H1 (cell line): ENCODE measurements around the gene RSPH6A. TPM values are rescaled to one million over a fixed set of nuclear protein-coding genes. Genes with fewer than 3 reads are reported as not detected.

Experiments used
- CTCF ChIA-PET: fragments of 300-600 bp; sonication (Branson Sonifier 250); formaldehyde crosslinking; loops from one replicate; lab custom pipeline; 2021; ENCODE audit not compliant: partially characterized antibody; lab: Charles Lee
- POLR2A ChIA-PET: fragments of 300-600 bp; sonication (Branson Sonifier 250); formaldehyde crosslinking; loops from one replicate; lab custom pipeline; 2021; ENCODE audit warnings: inconsistent platforms; ENCODE audit not compliant: partially characterized antibody; lab: Charles Lee
- DNase-seq, 2 experiments: peaks; one replicate each; pipeline versions ENCODE4 v3.0.0 to v3.0.0-alpha.2; 2010 to 2022; ENCODE audit warnings: low spot score in 2 of 2, low read depth in 1 of 2, mixed read lengths in 1 of 2
- FAIRE-seq: peaks from 2 replicates; lab custom pipeline; 2011; peaks lifted over from hg19 to GRCh38; lab: Jason Lieb, UNC
- H2AFZ ChIP-seq: 2 replicates; pipeline ENCODE4 v1.8.1; 2012; ENCODE audit warnings: low read length, inconsistent platforms
- H2AK5ac ChIP-seq: 2 replicates; pipeline ENCODE4 v1.6.1; 2013; ENCODE audit warnings: low read depth, low read length
- H2BK120ac ChIP-seq: replicated peaks from 2 replicates; pipeline ENCODE3; 2013; ENCODE audit warnings: low read depth, low read length, inconsistent platforms
- H2BK12ac ChIP-seq: 2 replicates; pipeline ENCODE4 v1.6.1; 2013; ENCODE audit warnings: low read depth, low read length
- H2BK15ac ChIP-seq: 2 replicates; pipeline ENCODE4 v1.6.1; 2013; ENCODE audit warnings: low read length
- H2BK20ac ChIP-seq: 2 replicates; pipeline ENCODE4 v1.6.1; 2013; ENCODE audit warnings: low read length
- H2BK5ac ChIP-seq: 2 replicates; pipeline ENCODE4 v1.6.1; 2013; ENCODE audit warnings: low read depth, low read length
- H3K14ac ChIP-seq: 2 replicates; pipeline ENCODE4 v1.6.1; 2013; ENCODE audit warnings: inconsistent platforms; ENCODE audit not compliant: insufficient read length
- H3K18ac ChIP-seq: 2 replicates; pipeline ENCODE4 v1.6.1; 2013; ENCODE audit warnings: low read length; ENCODE audit errors: extremely low read depth
- H3K23ac ChIP-seq: 2 replicates; pipeline ENCODE4 v1.6.1; 2013; ENCODE audit warnings: inconsistent platforms; ENCODE audit not compliant: insufficient read length
- H3K23me2 ChIP-seq: 2 replicates; pipeline ENCODE4 v1.6.1; 2013; ENCODE audit warnings: low read depth, low read length
- H3K27ac ChIP-seq: 2 replicates; pipeline ENCODE4 v1.6.1; 2011; ENCODE audit warnings: low read depth, low read length, inconsistent platforms
- H3K27me3 ChIP-seq, 4 experiments: replicated peaks in 1 of 4; 1 replicate in 1 of 4; 2 replicates in 3 of 4; pipeline versions ENCODE4 v1.6.1 to v1.8.1; 2011 to 2013; ENCODE audit warnings: low read length in 3 of 4, mild to moderate bottlenecking in 3 of 4, inconsistent platforms in 2 of 4, mixed read lengths in 2 of 4, moderate library complexity in 1 of 4; ENCODE audit not compliant: control insufficient read depth in 3 of 4, insufficient read depth in 3 of 4; ENCODE audit errors: extremely low read depth in 1 of 4
- H3K36me3 ChIP-seq, 4 experiments: 2 replicates each; pipeline versions ENCODE4 v1.6.1 to v1.8.1; 2011 to 2013; ENCODE audit warnings: mild to moderate bottlenecking in 4 of 4, low read length in 3 of 4, moderate library complexity in 2 of 4, control low read depth in 1 of 4, inconsistent platforms in 1 of 4; ENCODE audit not compliant: insufficient read depth in 4 of 4, control insufficient read depth in 2 of 4
- H3K4ac ChIP-seq: replicated peaks from 2 replicates; pipeline ENCODE3; 2013; ENCODE audit warnings: low read length, low read depth, mixed read lengths, inconsistent platforms; ENCODE audit not compliant: insufficient read length
- H3K4me1 ChIP-seq, 4 experiments: replicated peaks in 1 of 4; 1 replicate in 1 of 4; 2 replicates in 3 of 4; pipeline versions ENCODE4 v1.6.1 to v1.8.1; 2011 to 2013; ENCODE audit warnings: low read length in 3 of 4, inconsistent platforms in 2 of 4, mixed read lengths in 1 of 4; ENCODE audit not compliant: insufficient read depth in 4 of 4, control insufficient read depth in 3 of 4
- H3K4me2 ChIP-seq, 2 experiments: 2 replicates each; pipeline versions ENCODE4 v1.6.1 to v1.8.1; 2011 to 2013; ENCODE audit warnings: low read depth in 2 of 2, low read length in 2 of 2, control low read depth in 1 of 2, inconsistent platforms in 1 of 2, mild to moderate bottlenecking in 1 of 2; ENCODE audit not compliant: insufficient read depth in 1 of 2
- H3K4me3 ChIP-seq, 4 experiments: fragments of 200-600, 300-600 bp in 1 of 4; sonication (generic), shearing (Covaris generic), sonication (Bioruptor Twin) in 1 of 4; 2 replicates each; pipeline versions ENCODE4 v1.5.1 to v1.8.1; 2011 to 2016; ENCODE audit warnings: low read length in 4 of 4, low read depth in 3 of 4, control low read depth in 2 of 4, inconsistent platforms in 2 of 4, mild to moderate bottlenecking in 2 of 4, mixed read lengths in 1 of 4, moderate library complexity in 1 of 4; ENCODE audit not compliant: insufficient read depth in 2 of 4; ENCODE audit errors: extremely low read depth in 1 of 4
- H3K56ac ChIP-seq: replicated peaks from 2 replicates; pipeline ENCODE3; 2013; ENCODE audit warnings: low read depth, mild to moderate bottlenecking, mixed read lengths, low read length, inconsistent platforms; ENCODE audit not compliant: insufficient read length
- H3K79me1 ChIP-seq: 2 replicates; pipeline ENCODE4 v1.6.1; 2013; ENCODE audit warnings: low read depth, low read length, control low read depth
- H3K79me2 ChIP-seq, 2 experiments: 2 replicates each; pipeline versions ENCODE4 v1.6.1 to v1.8.1; 2012 to 2013; ENCODE audit warnings: low read length in 2 of 2, mild to moderate bottlenecking in 2 of 2, inconsistent platforms in 1 of 2; ENCODE audit not compliant: insufficient read depth in 2 of 2, control insufficient read depth in 1 of 2
- H3K9ac ChIP-seq, 4 experiments: replicated peaks in 1 of 4; 1 replicate in 1 of 4; 2 replicates in 3 of 4; pipeline versions ENCODE4 v1.6.1 to v1.8.1; 2011 to 2013; ENCODE audit warnings: low read depth in 3 of 4, low read length in 3 of 4, control low read depth in 2 of 4, mild to moderate bottlenecking in 2 of 4, moderate library complexity in 2 of 4, inconsistent platforms in 1 of 4; ENCODE audit errors: extremely low read depth in 1 of 4
- H3K9me3 ChIP-seq, 2 experiments: 2 replicates each; pipeline versions ENCODE4 v1.6.1 to v1.8.1; 2012 to 2013; ENCODE audit warnings: mild to moderate bottlenecking in 2 of 2, moderate library complexity in 2 of 2, control low read depth in 1 of 2, inconsistent platforms in 1 of 2, low read depth in 1 of 2, low read length in 1 of 2, mixed read lengths in 1 of 2; ENCODE audit not compliant: insufficient read depth in 2 of 2
- H4K20me1 ChIP-seq, 2 experiments: replicated peaks in 1 of 2; 2 replicates each; pipeline versions ENCODE3 to v1.8.1; 2011 to 2013; ENCODE audit warnings: inconsistent platforms in 2 of 2, low read length in 2 of 2, mild to moderate bottlenecking in 1 of 2; ENCODE audit not compliant: insufficient read depth in 2 of 2, control insufficient read depth in 1 of 2
- H4K5ac ChIP-seq: 2 replicates; pipeline ENCODE4 v1.6.1; 2013; ENCODE audit warnings: low read length, low read depth, mixed read lengths, inconsistent platforms; ENCODE audit not compliant: insufficient read length
- H4K8ac ChIP-seq: 2 replicates; pipeline ENCODE4 v1.8.0; 2013; ENCODE audit warnings: mild to moderate bottlenecking, moderate library complexity, low read length, inconsistent platforms; ENCODE audit not compliant: insufficient read depth; ENCODE audit errors: extremely low read depth
- H4K91ac ChIP-seq: replicated peaks from 2 replicates; pipeline ENCODE3; 2013; ENCODE audit warnings: low read length, mixed read lengths, inconsistent platforms; ENCODE audit not compliant: insufficient read length
- POU5F1 ChIP-seq: IDR thresholded peaks from 2 replicates; pipeline ENCODE4 v1.6.1; 2011; ENCODE audit warnings: low read depth, mild to moderate bottlenecking, low read length, moderate library complexity
- RNF2 ChIP-seq: fragments of 200-900, 300-1000 bp; sonication (generic); IDR thresholded peaks from 2 replicates; pipeline ENCODE4 v1.7.1; 2016; ENCODE audit warnings: borderline replicate concordance, low read depth, mild to moderate bottlenecking, antibody characterized with exemption, low read length; ENCODE audit not compliant: poor library complexity, severe bottlenecking; ENCODE audit errors: missing control alignments
- SUZ12 ChIP-seq: fragments of 200-600 bp; sonication (generic); IDR thresholded peaks from 2 replicates; pipeline ENCODE4 v1.6.1; 2012; ENCODE audit warnings: mild to moderate bottlenecking, inconsistent platforms, low read length, moderate library complexity, mixed read lengths
- TCF12 ChIP-seq: IDR thresholded peaks from 2 replicates; pipeline ENCODE4 v1.6.1; 2011; ENCODE audit warnings: low read depth, mild to moderate bottlenecking, low read length
- WGBS, 2 experiments: shearing (Covaris generic) in 1 of 2; methylation state at CpG; one replicate each; pipeline versions ENCODE4 v1.1.6 to v1.1.7; 2013 to 2015; ENCODE audit warnings: low lambda C conversion rate in 2 of 2, mixed read lengths in 2 of 2, inconsistent platforms in 1 of 2, low coverage in 1 of 2, missing lambda C conversion rate in 1 of 2; ENCODE audit not compliant: insufficient replicate concordance in 2 of 2, insufficient coverage in 1 of 2, insufficient read length in 1 of 2; ENCODE audit errors: extremely low coverage in 1 of 2, missing lambda C conversion rate in 1 of 2; 5-methylcytosine and 5-hydroxymethylcytosine counted together
- polyA plus RNA-seq, 7 experiments: library from polyadenylated mRNA; depleted of rRNA in 3 of 7; stranded (reverse) in 5 of 7; unstranded in 2 of 7; fragments of >200 nt in 5 of 7; fragments of 200-250 nt in 2 of 7; gene quantifications; 1 replicate in 5 of 7; 2 replicates in 1 of 7; 4 replicates in 1 of 7; pipeline versions ENCODE4 v1.2.1 to v1.2.3, GENCODE V29; 2011 to 2013; ENCODE audit warnings: missing spikeins in 2 of 7, mixed read lengths in 2 of 7
- total RNA-seq: library from RNA; stranded (reverse); fragmentation: NEBNext Ultra II Directional; extraction: Animal tissue kit (Norgen Biotek cat#: 25700); gene quantifications from 2 replicates; pipeline ENCODE4 v1.2.1, GENCODE V29; 2021

RSPH6A gene
- total and polyA plus RNA-seq, 2 of the 8 experiments (the other 6 are each of a cell fraction or from before 2014, with no cell fraction given): 0.05 to 0.19 TPM

GRCh38 chr19:45773384-45773783 is 41.7 kb downstream of the RSPH6A start:
- Histone ChIP-seq H2BK15ac (no peak overlapping the region), H4K91ac (no peak overlapping the region), H3K4me1 (peaks cover 0 to 7% (median 5%) of the 10 kb centered on the region in 4 experiments; a peak in 4 of 7 replicates), H3K56ac (no peak overlapping the region), H4K20me1 (peaks cover 2 to 4% of the 10 kb centered on the region in 2 experiments), H4K8ac (no peak overlapping the region), H3K14ac (no peak overlapping the region), H3K79me1 (no peaks in the 10 kb centered on the region), H3K27ac (no peak overlapping the region), H2AFZ (no peak overlapping the region), H3K18ac (no peak overlapping the region), H3K4me3 (no peak overlapping the region), H2BK5ac (no peak overlapping the region), H2BK20ac (no peak overlapping the region), H3K23me2 (peaks cover 19% of the 10 kb centered on the region), H2AK5ac (no peak overlapping the region), H3K4me2 (no peak overlapping the region), H2BK12ac (no peak overlapping the region), H3K4ac (no peak overlapping the region), H3K36me3 (peaks cover 6 to 10% (median 7%) of the 10 kb centered on the region in 4 experiments; a peak in 5 of 8 replicates), H3K79me2 (no peaks in the 10 kb centered on the region), H3K27me3 (no peaks in the 10 kb centered on the region), H3K9ac (no peak overlapping the region), H4K5ac (no peak overlapping the region), H3K9me3 (no peaks in the 10 kb centered on the region), H2BK120ac (no peak overlapping the region), H3K23ac (no peak overlapping the region)
- FAIRE-seq (no peak), DNase-seq (no peak)
- WGBS, 2 experiments: 85% methylated on average over 2 of the region's 2 CpGs; no CpG with 5 or more reads in 1 of the 2 experiments
- ChIA-PET POLR2A (interaction anchor here (1.0 to 16.2 kb wide), 11 partner anchors 7 to 374 kb away, joined by 3 to 284 read pairs (median 7); partner anchors contain the start of genes DMPK, FBXO46, MEIOSIN and RSPH6A), CTCF (interaction anchor here (0.6 to 6.7 kb wide), 12 partner anchors 8 to 334 kb away, joined by 3 to 55 read pairs (median 4); partner anchors contain the start of genes DMPK, MEIOSIN and RSPH6A)
- no peak for TF ChIP-seq SUZ12
- no peak for TF ChIP-seq POU5F1
- no peak for TF ChIP-seq RNF2
- no peak for TF ChIP-seq TCF12
